Measurements from ENCODE around the gene MTAP.

Gene MTAP

DNA sequence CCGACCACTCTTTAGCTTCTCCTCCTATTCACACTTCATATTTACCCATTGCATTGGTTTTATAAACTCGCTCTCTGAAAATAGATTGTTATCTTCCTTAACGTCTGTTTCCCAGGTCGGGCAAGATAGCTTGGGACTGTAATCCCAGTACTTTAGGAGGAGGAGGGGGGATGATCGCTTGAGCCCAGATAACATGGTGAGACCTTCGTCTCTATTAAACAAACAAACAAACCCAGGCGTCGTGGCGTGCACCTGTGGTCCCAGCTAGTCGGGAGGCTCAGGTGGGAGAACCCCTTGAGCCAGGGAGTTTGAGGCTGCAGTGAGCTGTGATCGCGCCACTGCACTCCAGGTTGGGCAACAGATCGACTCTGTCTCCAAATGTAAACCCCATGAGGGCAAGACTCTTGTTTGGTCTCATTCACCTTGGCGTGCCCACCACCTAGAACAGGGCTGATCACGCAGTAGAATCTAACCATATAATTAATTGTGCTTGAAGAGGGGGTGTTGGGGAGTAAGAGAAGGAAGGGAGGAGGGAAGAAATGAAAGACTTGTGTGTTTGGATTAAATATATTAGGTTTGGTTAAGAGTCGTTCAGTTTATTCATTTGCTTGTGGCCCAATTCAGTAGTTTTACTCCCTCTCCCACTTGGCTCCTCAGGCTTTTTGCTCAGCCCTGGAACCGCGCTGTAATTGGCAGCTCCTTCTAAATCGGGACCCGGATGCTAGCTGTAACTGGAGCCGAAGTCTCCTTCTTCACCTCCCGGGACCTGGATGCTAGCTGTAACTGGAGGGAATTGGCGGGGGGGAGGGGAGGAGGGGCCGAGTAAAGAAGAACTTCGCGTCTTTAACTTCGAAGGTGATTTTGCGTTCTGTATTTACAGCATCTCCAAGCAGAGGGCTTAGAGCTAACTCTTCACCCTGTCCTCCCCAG lies 166.8 kb downstream of the MTAP start:
- DNase-seq (ENCODE audit: low spot score), result no peak

GRCh38 chr9:21969951-21970799 lies 167.7 kb downstream of the MTAP start:
- no peak for DNase-seq (ENCODE audit: low spot score)

DNA sequence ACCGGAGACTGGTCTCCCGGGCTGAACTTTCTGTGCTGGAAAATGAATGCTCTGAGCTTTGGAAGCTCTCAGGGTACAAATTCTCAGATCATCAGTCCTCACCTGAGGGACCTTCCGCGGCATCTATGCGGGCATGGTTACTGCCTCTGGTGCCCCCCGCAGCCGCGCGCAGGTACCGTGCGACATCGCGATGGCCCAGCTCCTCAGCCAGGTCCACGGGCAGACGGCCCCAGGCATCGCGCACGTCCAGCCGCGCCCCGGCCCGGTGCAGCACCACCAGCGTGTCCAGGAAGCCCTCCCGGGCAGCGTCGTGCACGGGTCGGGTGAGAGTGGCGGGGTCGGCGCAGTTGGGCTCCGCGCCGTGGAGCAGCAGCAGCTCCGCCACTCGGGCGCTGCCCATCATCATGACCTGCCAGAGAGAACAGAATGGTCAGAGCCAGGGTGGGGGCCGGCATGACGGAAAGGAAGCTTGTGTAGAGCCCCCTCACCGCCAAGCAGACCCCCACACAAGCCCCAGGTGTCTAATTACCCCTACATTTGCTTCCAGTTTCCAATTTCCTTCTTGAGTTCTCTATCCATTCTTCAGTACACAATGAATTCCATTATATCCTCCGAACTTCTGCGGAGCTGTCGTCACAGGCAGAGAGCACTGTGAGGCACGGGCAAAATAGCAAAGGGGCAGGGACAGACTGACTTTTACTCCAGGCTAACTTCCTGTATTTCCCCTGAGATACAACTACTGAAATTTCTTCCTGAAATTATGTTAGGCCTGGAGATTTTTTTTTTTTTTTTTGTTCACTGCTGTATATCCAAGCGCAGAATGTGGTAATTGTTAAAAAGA lies 168.6 kb downstream of the MTAP start:
- DNase-seq (ENCODE audit: low spot score), result no peak

- no peak for DNase-seq (ENCODE audit: low spot score)
These were observed 169.9 kb downstream of the MTAP start for GRCh38 chr9:21972361-21972760.

- no peak for DNase-seq (ENCODE audit: low spot score)
These were observed 171.9 kb downstream of the MTAP start for GRCh38 chr9:21974343-21974721.

DNA sequence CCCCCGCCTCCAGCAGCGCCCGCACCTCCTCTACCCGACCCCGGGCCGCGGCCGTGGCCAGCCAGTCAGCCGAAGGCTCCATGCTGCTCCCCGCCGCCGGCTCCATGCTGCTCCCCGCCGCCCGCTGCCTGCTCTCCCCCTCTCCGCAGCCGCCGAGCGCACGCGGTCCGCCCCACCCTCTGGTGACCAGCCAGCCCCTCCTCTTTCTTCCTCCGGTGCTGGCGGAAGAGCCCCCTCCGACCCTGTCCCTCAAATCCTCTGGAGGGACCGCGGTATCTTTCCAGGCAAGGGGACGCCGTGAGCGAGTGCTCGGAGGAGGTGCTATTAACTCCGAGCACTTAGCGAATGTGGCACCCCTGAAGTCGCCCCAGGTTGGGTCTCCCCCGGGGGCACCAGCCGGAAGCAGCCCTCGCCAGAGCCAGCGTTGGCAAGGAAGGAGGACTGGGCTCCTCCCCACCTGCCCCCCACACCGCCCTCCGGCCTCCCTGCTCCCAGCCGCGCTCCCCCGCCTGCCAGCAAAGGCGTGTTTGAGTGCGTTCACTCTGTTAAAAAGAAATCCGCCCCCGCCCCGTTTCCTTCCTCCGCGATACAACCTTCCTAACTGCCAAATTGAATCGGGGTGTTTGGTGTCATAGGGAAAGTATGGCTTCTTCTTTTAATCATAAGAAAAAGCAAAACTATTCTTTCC lies 172.4 kb downstream of the MTAP start:
- DNase-seq (ENCODE audit: low spot score), result no peak

GRCh38 chr9:21976334-21976875 lies 174.0 kb downstream of the MTAP start:
- DNase-seq (ENCODE audit: low spot score), result no peak

GRCh38 chr9:21982391-21982790 lies 180.0 kb downstream of the MTAP start:
- no peak for DNase-seq (ENCODE audit: low spot score)

DNA sequence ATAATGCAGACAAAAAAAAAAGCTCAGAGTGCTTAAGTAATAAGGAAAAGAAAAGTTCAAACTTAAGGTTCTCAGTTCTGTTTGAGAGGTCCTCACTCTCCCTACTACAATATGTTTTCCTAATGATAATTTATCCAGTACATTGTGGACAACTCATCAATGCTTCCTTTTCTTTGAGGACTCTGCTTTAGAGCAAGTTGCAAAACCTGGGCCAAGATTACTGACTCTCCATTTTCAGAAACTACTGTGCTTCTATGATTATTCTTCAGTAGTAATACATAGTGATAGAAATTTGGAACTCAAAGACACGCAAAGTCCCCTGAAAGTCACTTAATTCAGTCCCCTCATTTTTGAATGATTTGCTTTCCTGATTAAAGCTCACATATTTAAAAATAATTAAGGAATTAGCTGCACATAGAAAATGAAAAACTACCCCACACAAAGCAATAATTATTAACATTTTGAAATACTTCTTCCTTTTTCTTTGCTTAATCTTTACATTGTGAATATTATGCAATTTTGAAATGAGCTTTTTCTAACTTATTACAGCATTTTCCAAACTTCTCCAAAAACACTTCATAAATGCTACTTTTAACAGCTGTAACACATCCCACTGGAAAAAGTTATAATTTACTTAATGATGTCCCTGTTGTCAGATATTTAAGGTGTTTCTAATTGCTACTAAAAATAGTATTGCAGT lies 180.6 kb downstream of the MTAP start:
- DNase-seq (ENCODE audit: low spot score), result no peak

GRCh38 chr9:21983561-21983935 lies 181.1 kb downstream of the MTAP start:
- DNase-seq (ENCODE audit: low spot score), result no peak

- no peak for DNase-seq (ENCODE audit: low spot score)
These were observed 181.7 kb downstream of the MTAP start for GRCh38 chr9:21984101-21984500.

GRCh38 chr9:21985964-21986667 lies 183.7 kb downstream of the MTAP start:
- DNase-seq (ENCODE audit: low spot score), result no peak

Data from HuH-7 (cell line).